SH-SY5Y (cell line): ENCODE measurements around the gene WNT7A.

ENCODE experiments used
- GATA2 ChIP-seq: IDR thresholded peaks from 2 replicates; pipeline ENCODE4 v1.6.1; 2011; ENCODE audit warnings: mild to moderate bottlenecking, low read depth, low read length
- GATA3 ChIP-seq: IDR thresholded peaks from 2 replicates; pipeline ENCODE4 v1.6.1; 2011; ENCODE audit warnings: low read depth, mild to moderate bottlenecking, low read length, moderate library complexity

Gene WNT7A

DNA sequence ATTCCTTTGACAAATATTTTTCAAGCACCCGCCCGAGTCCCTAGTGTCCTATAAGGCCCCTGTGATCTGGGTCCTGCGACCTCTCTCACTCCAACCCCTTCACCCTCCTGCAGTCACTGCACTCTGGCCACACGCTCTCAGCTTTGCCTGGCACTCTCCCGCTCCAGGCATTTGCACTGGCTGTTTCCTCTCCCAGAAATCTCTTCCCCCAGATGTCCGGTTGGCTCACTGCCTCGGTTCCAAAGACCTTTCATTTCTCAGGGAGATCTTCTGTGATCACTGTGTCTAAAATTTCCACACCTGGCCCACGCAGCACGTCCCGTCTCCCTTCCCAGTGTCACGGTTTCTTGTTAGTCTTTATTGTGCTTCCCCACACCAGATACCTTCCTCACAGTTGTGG is 97.4 kb downstream of the WNT7A start:
- TF ChIP-seq GATA2: no peak
- no peak for TF ChIP-seq GATA3

DNA sequence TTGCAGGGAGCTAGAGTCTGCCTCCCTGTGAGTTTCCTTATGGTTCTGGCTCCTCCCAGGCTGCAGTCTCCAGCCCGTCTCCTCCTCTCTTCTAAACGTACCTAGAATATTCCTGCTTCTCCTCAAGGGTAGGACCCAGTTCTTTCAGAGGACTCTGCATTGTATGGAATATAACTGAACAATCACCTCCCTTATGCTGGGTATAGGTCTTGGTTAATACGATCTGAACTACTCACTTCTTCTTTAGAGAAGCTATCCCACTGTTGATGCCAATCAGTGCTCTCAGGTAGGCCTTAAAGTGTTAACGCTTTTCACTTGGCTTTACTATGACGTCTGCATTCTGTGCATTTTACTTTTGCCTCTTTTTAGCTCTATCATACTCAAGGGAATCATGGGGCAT is 98.5 kb downstream of the WNT7A start:
- TF ChIP-seq GATA3: no peak
- no peak for TF ChIP-seq GATA2

DNA sequence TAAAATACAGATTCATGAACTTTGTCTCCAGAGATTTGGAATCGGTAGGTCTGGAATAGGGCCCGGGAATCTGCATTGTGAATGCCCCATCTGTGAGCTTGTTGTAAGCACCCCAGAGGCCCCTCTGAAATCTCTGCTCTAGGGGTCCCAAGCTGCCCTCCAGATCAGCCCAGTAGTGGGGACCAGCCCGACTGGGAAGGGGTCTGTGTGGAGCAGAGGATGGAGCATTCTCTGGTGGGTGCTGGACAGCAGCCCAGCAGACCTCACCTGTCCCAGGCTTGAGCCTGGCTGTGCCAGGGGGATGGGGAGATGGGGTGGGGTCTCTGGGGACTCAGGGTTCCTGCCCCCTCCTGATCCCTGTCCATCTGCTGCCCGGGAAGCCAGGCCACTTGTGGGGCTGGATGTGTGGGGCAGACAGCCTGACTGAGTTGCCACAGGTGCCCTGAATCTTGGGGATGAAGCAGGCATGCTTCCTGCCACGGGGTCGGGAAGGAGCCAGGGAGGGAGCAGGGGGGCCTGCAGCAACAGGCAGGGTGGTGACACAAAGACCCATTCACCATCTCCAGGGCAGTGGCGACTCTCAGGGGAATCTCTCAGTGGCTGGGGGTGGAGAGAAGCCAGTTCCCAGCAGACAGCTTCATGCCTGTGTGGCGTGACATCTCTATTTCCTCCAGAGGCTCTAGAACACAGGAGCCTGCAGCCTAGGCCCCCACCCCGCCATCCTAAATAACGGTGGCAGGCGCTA is 99.3 kb downstream of the WNT7A start:
- TF ChIP-seq GATA3 (no peak), GATA2 (no peak)

DNA sequence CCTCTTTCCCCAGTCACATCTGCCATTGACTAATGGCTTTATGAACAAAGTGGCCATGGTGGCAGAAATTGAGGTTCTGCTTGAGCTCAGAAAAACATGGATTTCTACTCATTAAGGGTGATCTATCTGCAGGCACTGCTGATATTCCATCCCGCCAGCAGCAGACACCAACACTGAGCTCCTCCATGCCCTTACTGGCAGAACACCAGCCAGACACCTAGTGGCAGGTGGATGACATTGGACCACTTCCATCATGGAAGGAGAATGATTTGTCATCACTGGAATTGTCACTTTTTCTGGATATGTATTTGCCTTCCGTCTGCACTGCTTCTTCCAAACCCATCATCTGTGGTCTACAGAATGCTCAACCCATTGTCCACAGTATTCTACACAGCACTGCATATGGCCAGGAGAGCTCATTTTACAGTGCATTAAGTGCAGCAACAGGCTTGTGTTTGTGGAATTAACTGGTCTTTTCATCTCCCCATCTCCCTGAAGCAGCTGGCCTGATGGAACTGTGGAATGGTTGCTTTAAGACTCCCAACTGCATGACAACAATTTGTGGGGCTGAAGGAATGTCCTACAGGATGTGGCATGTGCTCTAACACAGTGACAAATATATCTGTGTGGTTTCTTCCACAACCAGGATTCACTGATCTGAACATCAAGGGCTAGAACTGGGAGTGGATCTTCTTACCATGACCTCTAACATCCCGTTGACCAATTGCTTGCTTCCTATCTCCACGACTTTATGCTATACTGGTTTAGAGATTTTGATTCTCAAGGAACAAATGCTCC is 103.4 kb downstream of the WNT7A start:
- TF ChIP-seq GATA2: no peak
- no peak for TF ChIP-seq GATA3

DNA sequence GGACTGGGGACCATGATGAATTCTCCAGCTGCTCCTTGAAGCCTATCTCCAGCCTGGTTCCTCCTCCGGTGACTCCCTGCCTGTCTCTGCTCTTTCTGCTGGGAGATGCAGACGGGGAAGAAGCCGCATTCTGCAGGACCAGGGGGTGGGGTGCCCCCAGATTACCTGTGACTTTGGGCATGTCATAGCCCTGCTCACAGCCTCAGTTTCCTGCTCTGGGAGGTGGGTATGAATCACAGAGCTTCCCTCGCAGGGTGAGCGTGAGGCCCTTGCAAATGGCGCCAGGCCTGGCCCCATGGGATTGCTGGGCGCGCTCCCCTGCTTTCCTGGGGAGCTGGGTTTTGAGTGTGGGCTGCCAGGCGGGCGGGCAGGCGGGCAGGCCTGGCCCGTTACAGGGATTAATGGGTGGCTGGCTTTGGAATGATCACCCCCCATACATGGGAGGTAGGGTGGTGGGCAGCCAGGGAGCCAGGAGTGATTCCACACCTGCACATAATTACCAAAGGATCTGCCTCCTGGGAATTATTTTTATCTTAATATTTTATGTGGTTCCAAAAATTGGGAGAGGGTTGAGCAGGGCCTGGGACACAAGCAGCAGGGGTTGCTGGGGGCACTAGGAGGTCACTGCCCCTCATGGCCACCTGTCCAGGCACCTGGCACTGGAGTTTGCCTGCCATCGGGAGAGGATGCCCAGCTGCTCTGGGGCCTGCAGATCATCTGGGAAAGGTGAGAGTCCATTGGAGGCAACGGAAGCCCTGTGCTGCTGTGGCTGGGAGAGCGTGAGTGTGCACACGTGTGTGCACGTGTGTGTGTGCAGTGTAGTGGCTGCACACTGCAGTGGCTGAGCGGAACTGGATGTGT is 106.8 kb downstream of the WNT7A start:
- TF ChIP-seq GATA2 (no peak), GATA3 (no peak)

DNA sequence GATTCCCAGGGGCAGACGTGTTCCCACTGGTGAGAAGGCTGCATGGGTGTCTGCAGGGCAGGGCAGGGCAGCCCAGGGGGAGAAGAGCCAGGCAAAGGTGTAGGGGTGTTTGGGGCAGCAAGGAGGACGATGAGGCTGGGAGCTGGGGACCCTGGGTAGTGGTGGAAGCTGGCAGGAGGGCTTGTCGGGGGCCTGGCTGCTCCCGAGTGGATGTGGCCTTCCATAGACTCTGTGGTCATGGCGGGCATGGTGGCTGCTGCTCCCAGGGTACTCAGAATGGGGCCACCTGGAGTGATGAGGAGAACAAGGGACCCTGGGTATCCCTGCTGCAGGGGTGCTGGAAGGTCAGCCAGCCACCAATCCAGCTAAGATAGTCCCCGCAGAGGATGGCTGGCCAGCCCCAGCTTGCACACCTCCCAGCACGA is 107.5 kb downstream of the WNT7A start:
- TF ChIP-seq GATA3 (no peak), GATA2 (no peak)

DNA sequence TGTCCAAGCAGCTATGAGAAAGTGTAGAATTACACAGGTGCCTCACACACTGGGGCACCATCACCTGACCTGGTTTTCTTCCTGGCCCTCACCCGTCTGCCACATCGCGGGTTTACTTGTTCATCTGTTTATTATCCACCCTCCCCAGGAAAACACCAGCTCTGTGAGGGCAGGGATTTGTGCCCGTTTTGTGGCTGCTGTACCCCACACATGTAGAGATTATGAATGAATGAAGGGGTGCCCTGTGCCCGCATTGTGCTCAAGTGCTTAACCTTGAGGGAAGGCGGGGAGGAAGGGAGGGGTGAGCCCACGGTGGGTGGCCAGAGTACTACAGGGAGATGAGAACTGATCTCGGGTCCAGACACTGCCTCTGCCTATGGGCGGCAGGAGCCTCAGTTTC is 108.4 kb downstream of the WNT7A start:
- no peak for TF ChIP-seq GATA2
- no peak for TF ChIP-seq GATA3

DNA sequence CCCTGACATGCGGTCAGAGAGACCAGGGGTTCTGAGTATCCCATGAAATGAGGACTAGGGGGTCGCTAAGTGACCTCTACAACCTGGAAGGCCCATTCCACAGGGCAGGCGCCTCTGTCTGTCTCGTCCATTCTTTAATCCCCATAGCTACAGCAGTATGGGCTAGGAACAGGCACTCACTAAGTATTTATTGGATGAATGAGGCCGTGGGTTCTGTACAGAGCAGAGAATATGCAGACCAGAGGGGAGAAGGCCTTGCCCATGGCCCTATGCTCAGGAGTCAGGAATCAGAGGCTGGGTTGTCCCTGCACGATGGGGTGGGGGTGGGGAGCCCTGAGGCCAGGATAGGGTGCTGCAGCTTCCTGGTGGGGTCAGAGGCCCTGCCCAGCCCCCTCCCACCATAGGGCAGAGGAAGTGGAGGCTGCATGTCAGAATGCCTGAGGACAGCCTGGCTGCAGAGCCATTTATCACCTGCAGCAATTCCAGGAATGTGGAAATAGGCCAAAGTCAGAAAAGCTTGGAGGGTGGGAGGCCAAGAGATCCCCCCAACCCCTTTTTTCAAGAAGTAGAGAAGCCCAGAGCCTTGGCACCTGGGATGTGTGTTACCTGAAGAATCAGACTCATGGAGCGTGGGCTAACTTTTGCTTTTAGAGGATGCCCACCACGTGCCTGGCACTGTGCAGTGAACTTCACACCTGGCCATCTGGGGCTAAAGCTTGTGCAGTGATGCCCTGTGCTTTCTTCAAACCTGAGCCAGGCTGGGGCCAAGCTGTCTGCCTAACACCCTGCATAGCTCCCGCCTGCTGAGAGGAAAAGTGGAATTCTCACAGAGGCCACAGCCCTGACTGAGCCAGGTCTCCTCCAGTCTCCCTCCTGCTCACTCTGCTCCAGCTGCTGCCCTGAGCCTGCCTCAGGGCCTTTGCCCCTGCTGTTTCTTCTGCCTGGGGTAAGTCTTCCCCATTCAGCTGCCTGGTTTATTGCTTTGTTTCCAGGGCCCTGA is 109.4 kb downstream of the WNT7A start:
- TF ChIP-seq GATA3 (no peak), GATA2 (no peak)

DNA sequence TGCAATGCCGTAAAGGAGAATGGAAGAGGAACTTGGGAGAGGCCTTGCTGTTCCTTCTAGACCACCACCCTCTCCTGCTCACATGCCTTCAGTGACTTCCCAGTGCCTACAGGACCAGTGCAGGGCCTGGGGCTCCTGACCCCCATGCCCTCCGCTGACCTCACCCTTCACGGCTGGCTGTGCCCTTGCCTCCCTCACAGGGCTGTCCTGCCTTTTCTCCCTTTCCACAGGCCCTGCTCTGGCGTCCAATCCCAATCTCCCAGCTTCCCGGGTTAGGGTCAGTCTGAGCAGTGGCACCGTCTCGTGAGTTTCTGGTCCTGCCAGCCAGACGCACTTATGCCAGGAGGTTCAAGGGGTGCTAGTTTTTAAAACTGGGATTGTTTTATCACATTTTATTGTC is 110.4 kb downstream of the WNT7A start:
- TF ChIP-seq GATA3: no peak
- TF ChIP-seq GATA2: no peak

DNA sequence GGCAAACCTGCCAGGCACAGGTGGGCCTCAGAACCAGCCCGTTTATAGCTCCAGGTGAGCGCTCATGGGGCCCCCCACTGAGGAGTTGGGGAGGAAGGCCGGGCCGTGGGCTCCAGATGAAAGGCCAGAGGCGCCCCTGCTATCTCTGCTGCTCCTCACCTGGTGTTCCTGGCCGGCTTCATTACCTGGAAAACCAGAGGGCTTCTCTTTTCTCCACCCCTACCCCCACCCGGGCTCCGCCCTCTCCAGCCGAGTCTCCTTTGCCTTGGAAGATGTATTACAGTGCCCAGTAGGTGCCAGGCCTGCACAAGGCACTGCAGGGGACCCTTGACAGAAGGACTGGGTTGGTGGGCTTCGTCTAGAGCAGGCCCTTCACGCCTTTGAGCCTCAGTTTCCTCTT is 111.4 kb downstream of the WNT7A start:
- TF ChIP-seq GATA3: no peak
- no peak for TF ChIP-seq GATA2

DNA sequence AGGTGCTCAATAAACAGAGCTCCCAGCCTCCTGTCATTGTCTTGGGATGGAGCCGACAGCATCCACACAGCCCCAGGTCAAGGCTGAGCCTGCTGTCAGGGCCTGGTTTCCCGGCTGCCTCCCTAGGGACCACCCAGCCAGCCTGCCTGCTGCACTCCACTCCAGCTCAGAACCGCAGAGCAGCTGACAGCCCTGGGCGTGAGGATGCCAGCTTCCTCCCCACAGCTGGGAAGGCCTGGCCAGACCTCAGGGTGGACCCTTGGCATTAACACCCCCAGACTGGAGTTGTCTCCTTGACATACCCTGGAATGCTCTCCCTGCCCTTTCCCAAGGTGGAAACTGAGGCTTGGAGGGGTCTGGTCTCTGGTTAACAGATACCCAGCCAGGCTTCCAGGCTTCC is 112.0 kb downstream of the WNT7A start:
- TF ChIP-seq GATA3 (no peak), GATA2 (no peak)

DNA sequence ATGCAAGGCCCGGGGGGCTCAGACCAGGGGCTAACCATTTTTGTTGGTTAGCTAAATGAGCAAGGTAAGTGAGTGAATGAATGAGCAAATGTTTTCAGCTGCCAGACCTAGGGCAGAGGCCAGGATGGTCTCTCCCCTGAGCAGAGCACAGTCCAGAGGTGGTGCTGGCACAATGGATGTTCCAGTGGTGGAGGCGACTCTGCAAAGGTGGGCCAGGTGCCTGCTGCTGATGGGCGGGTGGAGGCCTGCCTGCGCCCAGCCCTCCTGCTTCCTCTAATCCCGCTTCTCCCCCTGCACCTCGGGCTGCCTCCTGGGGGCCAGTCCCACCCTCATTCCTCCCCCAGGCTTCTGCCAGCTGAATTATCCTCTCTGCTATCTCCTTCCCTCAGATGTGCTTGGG is 112.8 kb downstream of the WNT7A start:
- TF ChIP-seq GATA3 (no peak), GATA2 (no peak)
